ENCODE results near the gene ADI1.

GRCh38 chr2:3542107-3542506 is 22.8 kb upstream of the ADI1 start:
- TF ChIP-seq POLR2A (IDR thresholded peaks at IDR 0.05) (no peak), POLR2AphosphoS5 (IDR thresholded peaks at IDR 0.05) (no peak)

All from breast epithelium (tissue), 3 donors.